Measurements from ENCODE around the gene MRTFA. TPM values are rescaled to one million over a fixed set of nuclear protein-coding genes. Genes with fewer than 3 reads are reported as not detected.
A peak's percentile ranks its signal among the peaks of the same experiment; 100 is the strongest.
"Not testable (repeated sequence)": the region's sequence is repeated elsewhere in the genome, so short reads cannot be mapped to it uniquely, and the experiment has no call there.

MRTFA gene
- total RNA-seq, 2 experiments from 2014 or later, result 55.3 to 58.9 TPM

DNA sequence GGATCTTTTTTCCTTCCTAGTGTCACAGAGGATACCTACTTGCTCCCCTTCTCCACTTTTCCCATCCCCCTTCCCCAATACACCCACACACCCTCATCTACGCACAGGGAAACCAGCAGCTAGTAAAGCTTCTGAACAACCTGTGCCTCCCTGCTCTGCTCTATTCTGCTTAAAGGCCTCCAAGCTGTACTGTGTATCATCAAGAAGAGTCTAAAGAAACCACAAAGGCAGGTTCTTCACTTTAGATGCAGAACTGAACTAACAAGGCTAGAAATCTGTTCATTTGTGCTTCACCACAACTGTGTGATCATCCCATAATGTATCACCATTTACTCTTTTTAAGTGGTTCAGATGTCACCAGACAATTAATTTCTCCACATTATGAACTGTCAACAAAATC, 133.6 kb downstream of the MRTFA start:
- Mint-ChIP-seq H3K36me3 (ENCODE audit: low read depth) (peaks cover 6% of the 10 kb centered on the region), H3K9me3 (no peaks in the 10 kb centered on the region), H3K27me3 (no peaks in the 10 kb centered on the region), H3K4me1 (ENCODE audit: low read depth) (peaks cover 39% of the 10 kb centered on the region), H3K27ac (peak overlapping the region; percentile 74), H3K4me3 (peak overlapping the region; percentile 32)
- DNase-seq (no peak), ATAC-seq (ENCODE audit: poor library complexity) (peak; percentile 90)
- CTCF ChIA-PET, result no interaction called here
- TF ChIP-seq, protein P1, sequence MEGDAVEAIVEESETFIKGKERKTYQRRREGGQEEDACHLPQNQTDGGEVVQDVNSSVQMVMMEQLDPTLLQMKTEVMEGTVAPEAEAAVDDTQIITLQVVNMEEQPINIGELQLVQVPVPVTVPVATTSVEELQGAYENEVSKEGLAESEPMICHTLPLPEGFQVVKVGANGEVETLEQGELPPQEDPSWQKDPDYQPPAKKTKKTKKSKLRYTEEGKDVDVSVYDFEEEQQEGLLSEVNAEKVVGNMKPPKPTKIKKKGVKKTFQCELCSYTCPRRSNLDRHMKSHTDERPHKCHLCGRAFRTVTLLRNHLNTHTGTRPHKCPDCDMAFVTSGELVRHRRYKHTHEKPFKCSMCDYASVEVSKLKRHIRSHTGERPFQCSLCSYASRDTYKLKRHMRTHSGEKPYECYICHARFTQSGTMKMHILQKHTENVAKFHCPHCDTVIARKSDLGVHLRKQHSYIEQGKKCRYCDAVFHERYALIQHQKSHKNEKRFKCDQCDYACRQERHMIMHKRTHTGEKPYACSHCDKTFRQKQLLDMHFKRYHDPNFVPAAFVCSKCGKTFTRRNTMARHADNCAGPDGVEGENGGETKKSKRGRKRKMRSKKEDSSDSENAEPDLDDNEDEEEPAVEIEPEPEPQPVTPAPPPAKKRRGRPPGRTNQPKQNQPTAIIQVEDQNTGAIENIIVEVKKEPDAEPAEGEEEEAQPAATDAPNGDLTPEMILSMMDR (IDR thresholded peaks at IDR 0.05), result no peak
- no peaks in the 10 kb centered on the region for H3K27me3 ChIP-seq (ENCODE audit: control insufficient read depth in 1 of 2, insufficient read depth in 2 of 2, low read length in 2 of 2)
- intact Hi-C loops (cut with DNase I, micrococcal nuclease), result no loop called here
- H3K27ac ChIP-seq (ENCODE audit: low read depth in 1 of 2, low read length in 2 of 2), result no peak overlapping the region
- POLR2A ChIA-PET, result no interaction called here
- no peak overlapping the region for H3K4me3 ChIP-seq (ENCODE audit: low read length)
- H3K36me3 ChIP-seq (ENCODE audit: insufficient read depth, low read length), result no peaks in the 10 kb centered on the region
- no peaks in the 10 kb centered on the region for H3K4me1 ChIP-seq (ENCODE audit: insufficient read depth, low read length)
- H3K9me3 ChIP-seq (ENCODE audit: control insufficient read depth in 1 of 2, insufficient read depth in 1 of 2, low read length in 2 of 2), result no peaks in the 10 kb centered on the region

DNA sequence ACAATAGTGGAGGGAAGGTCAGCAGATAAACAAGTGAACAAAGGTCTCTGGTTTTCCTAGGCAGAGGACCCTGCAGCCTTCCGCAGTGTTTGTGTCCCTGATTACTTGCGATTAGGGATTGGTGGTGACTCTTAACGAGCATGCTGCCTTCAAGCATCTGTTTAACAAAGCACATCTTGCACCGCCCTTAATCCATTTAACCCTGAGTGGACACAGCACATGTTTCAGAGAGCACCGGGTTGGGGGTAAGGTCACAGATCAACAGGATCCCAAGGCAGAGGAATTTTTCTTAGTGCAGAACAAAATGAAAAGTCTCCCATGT, 136.1 kb downstream of the MRTFA start:
- H3K4me1 Mint-ChIP-seq (ENCODE audit: low read depth), result peaks cover 40% of the 10 kb centered on the region
- POLR2A ChIA-PET; H3K4me3 ChIP-seq (ENCODE audit: low read length); intact Hi-C loops (cut with DNase I, micrococcal nuclease); CTCF ChIA-PET; H3K9me3 Mint-ChIP-seq; H3K36me3 ChIP-seq (ENCODE audit: insufficient read depth, low read length); H3K4me3 Mint-ChIP-seq; H3K36me3 Mint-ChIP-seq (ENCODE audit: low read depth); H3K4me1 ChIP-seq (ENCODE audit: insufficient read depth, low read length); H3K27ac Mint-ChIP-seq; H3K9me3 ChIP-seq (ENCODE audit: control insufficient read depth in 1 of 2, insufficient read depth in 1 of 2, low read length in 2 of 2); H3K27me3 Mint-ChIP-seq; H3K27me3 ChIP-seq (ENCODE audit: control insufficient read depth in 1 of 2, insufficient read depth in 2 of 2, low read length in 2 of 2); H3K27ac ChIP-seq (ENCODE audit: low read depth in 1 of 2, low read length in 2 of 2); DNase-seq; ATAC-seq (ENCODE audit: poor library complexity): not testable (repeated sequence)

DNA sequence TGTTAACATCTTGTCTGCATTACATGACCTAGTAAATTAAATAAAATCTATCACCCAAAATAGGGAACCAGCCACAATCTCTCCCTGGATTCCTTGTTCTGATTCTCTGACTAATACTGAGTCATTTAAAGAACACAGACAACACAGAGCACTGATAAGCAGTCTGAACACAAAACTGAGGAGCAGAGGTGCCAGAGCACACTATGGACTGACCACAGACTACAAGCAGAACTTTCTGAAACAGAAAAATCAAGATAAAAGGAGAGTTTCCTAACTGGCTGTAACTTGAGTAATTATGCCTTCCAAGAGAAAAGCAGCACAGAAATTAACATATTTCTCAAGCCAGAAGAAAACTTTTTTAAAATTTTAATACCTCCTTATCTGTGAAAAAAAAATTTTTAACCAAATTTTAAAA, 137.3 kb downstream of the MRTFA start:
- H3K27ac ChIP-seq (ENCODE audit: low read depth in 1 of 2, low read length in 2 of 2), result no peak overlapping the region
- no peaks in the 10 kb centered on the region for H3K9me3 Mint-ChIP-seq
- no peaks in the 10 kb centered on the region for H3K36me3 ChIP-seq (ENCODE audit: insufficient read depth, low read length)
- no peak overlapping the region for H3K4me3 Mint-ChIP-seq
- DNase-seq (peak in 2 of 14 experiments; percentile 32 to 42), ATAC-seq (ENCODE audit: poor library complexity) (no peak)
- no peaks in the 10 kb centered on the region for H3K27me3 ChIP-seq (ENCODE audit: control insufficient read depth in 1 of 2, insufficient read depth in 2 of 2, low read length in 2 of 2)
- ChIA-PET CTCF (interaction anchor here (1.4 kb wide), 1 partner anchor 62 kb away, joined by 4 read pairs; no protein-coding TSS in a partner anchor), POLR2A (no interaction called here)
- H3K9me3 ChIP-seq (ENCODE audit: control insufficient read depth in 1 of 2, insufficient read depth in 1 of 2, low read length in 2 of 2), result no peaks in the 10 kb centered on the region
- H3K4me1 ChIP-seq (ENCODE audit: insufficient read depth, low read length), result no peaks in the 10 kb centered on the region
- TF ChIP-seq, protein P1 (IDR thresholded peaks at IDR 0.05), result no peak
- H3K4me1 Mint-ChIP-seq (ENCODE audit: low read depth), result peaks cover 36% of the 10 kb centered on the region
- peaks cover 6% of the 10 kb centered on the region for H3K36me3 Mint-ChIP-seq (ENCODE audit: low read depth)
- no peak overlapping the region for H3K4me3 ChIP-seq (ENCODE audit: low read length)
- intact Hi-C loops (cut with DNase I, micrococcal nuclease), result no loop called here
- H3K27me3 Mint-ChIP-seq, result no peaks in the 10 kb centered on the region
- no peak overlapping the region for H3K27ac Mint-ChIP-seq

DNA sequence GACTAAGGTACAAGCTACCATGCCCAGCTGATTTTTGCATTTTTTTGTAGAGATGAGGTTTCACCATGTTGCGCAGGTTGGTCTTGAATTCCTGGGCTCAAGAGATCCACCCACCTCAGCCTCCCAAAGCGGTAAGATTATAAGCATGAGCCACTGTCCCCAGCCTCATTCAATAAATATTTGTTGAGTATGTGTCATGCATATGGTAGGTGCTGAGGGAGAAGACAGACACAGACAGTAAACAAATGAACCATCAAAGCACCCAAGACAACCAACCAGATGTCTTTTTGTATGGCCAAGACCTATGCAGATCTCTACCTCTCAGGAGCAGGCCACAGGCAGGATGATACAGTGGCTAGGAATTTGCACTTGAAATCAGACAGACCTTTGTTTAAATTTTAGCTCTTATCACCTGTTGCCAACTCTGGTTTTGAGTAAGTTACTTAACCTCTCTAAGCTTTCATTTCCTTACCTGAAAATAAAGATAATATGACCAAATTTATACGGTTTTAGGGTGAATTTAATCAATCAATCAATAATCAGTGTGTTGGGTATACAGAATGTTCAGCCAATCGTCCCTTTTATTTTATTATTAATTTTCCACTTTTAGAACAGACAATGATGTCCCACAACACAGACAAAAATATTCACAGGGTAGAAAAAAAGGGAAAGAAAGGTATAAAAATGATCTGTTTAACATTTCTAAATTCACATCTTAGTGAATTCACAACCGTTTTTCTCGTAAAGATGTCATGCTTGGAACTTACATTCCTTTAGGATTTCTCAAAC, 137.9 kb downstream of the MRTFA start:
- Histone ChIP-seq H3K4me1 (ENCODE audit: insufficient read depth, low read length) (no peaks in the 10 kb centered on the region), H3K27me3 (ENCODE audit: control insufficient read depth in 1 of 2, insufficient read depth in 2 of 2, low read length in 2 of 2) (no peaks in the 10 kb centered on the region), H3K27ac (ENCODE audit: low read depth in 1 of 2, low read length in 2 of 2) (no peak overlapping the region), H3K4me3 (ENCODE audit: low read length) (no peak overlapping the region), H3K36me3 (ENCODE audit: insufficient read depth, low read length) (no peaks in the 10 kb centered on the region), H3K9me3 (ENCODE audit: control insufficient read depth in 1 of 2, insufficient read depth in 1 of 2, low read length in 2 of 2) (no peaks in the 10 kb centered on the region)
- ATAC-seq (ENCODE audit: poor library complexity) (no peak), DNase-seq (no peak)
- Mint-ChIP-seq H3K27ac (no peak overlapping the region), H3K9me3 (no peaks in the 10 kb centered on the region), H3K36me3 (ENCODE audit: low read depth) (peaks cover 6% of the 10 kb centered on the region), H3K4me3 (no peak overlapping the region), H3K27me3 (no peaks in the 10 kb centered on the region), H3K4me1 (ENCODE audit: low read depth) (peaks cover 41% of the 10 kb centered on the region)
- intact Hi-C loops (cut with DNase I, micrococcal nuclease), result no loop called here
- CTCF ChIA-PET, result interaction anchor here (1.4 kb wide), 1 partner anchor 62 kb away, joined by 4 read pairs; no protein-coding TSS in a partner anchor
- TF ChIP-seq, protein P1 (IDR thresholded peaks at IDR 0.05), result no peak
- POLR2A ChIA-PET, result no interaction called here

Measured in CD4-positive, alpha-beta T cell (primary cell).